Sigmoid colon (tissue), 4 donors: Measurements from ENCODE around the gene CACNA1E.

Experiments used
- EP300 ChIP-seq, 4 donors: sonication (generic); formaldehyde crosslinking; IDR thresholded peaks; one replicate each; pipeline ENCODE4 v1.6.1; 2017; ENCODE audit warnings: antibody characterized with exemption in 4 of 4
- POLR2A ChIP-seq, 2 donors: fragments of 450-650 bp; IDR thresholded peaks; one replicate each; pipeline ENCODE4 v1.6.1; 2016; ENCODE audit warnings: antibody characterized with exemption in 2 of 2, mild to moderate bottlenecking in 2 of 2, moderate library complexity in 2 of 2
- TF ChIP-seq, protein P1 (sequence below), 4 experiments: fragments of 450-650 bp in 3 of 4; fragments of 200-600 bp in 1 of 4; IDR thresholded peaks; one replicate each; pipeline ENCODE4 v1.5.1; 2016 to 2019; ENCODE audit warnings: antibody characterized with exemption in 4 of 4, mild to moderate bottlenecking in 3 of 4, moderate library complexity in 2 of 4

DNA sequence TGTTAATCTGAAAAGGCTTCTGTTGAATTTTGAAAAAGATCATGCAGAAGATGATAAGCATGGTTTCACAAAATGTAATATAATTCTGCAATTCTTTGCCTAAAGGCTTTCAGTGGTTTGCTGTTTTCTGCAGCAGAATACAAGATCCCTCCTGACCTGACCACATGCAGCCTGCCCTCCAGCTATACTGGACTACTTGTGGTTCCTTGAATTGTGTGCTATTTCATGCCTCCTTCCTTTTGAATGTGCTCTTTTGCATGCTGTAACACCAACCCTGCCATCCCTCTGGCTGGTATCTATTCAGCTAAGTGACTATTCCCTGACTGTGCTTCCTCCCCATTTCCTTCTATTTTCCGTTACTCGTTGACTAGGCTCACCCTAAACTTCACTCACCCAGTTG is 55.5 kb downstream of the CACNA1E start:
- TF ChIP-seq, protein P1, sequence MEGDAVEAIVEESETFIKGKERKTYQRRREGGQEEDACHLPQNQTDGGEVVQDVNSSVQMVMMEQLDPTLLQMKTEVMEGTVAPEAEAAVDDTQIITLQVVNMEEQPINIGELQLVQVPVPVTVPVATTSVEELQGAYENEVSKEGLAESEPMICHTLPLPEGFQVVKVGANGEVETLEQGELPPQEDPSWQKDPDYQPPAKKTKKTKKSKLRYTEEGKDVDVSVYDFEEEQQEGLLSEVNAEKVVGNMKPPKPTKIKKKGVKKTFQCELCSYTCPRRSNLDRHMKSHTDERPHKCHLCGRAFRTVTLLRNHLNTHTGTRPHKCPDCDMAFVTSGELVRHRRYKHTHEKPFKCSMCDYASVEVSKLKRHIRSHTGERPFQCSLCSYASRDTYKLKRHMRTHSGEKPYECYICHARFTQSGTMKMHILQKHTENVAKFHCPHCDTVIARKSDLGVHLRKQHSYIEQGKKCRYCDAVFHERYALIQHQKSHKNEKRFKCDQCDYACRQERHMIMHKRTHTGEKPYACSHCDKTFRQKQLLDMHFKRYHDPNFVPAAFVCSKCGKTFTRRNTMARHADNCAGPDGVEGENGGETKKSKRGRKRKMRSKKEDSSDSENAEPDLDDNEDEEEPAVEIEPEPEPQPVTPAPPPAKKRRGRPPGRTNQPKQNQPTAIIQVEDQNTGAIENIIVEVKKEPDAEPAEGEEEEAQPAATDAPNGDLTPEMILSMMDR (IDR thresholded peaks at IDR 0.05) = no peak
- no peak for TF ChIP-seq POLR2A (IDR thresholded peaks at IDR 0.05)
- no peak for TF ChIP-seq EP300 (IDR thresholded peaks at IDR 0.05)
